ENCODE measurements around the gene MIF.

The MIF gene

GRCh38 chr22:23882370-23882769, 11.8 kb upstream of the MIF start:
- Histone ChIP-seq H3K9me3 (ENCODE audit: low read length) (no peaks in the 10 kb centered on the region), H3K4me3 (ENCODE audit: low read depth in 1 of 2, low read length in 2 of 2) (no peak overlapping the region), H3K36me3 (ENCODE audit: insufficient read depth, low read length) (peaks cover 9% of the 10 kb centered on the region), H3K9ac (ENCODE audit: low read length) (no peak overlapping the region), H3K27me3 (ENCODE audit: control insufficient read depth in 1 of 2, insufficient read depth in 2 of 2, low read length in 2 of 2) (no peaks in the 10 kb centered on the region), H3K4me1 (ENCODE audit: insufficient read depth, low read length) (no peaks in the 10 kb centered on the region), H3K27ac (ENCODE audit: low read depth, low read length) (no peak overlapping the region)

GRCh38 chr22:23883658-23884057, 10.5 kb upstream of the MIF start:
- Histone ChIP-seq H3K4me1 (ENCODE audit: insufficient read depth, low read length) (peaks cover 3% of the 10 kb centered on the region), H3K4me3 (ENCODE audit: low read depth in 1 of 2, low read length in 2 of 2) (no peak overlapping the region), H3K27me3 (ENCODE audit: control insufficient read depth in 1 of 2, insufficient read depth in 2 of 2, low read length in 2 of 2) (no peaks in the 10 kb centered on the region), H3K9ac (ENCODE audit: low read length) (no peak overlapping the region), H3K9me3 (ENCODE audit: low read length) (no peaks in the 10 kb centered on the region), H3K27ac (ENCODE audit: low read depth, low read length) (no peak overlapping the region), H3K36me3 (ENCODE audit: insufficient read depth, low read length) (no peaks in the 10 kb centered on the region)

- Histone ChIP-seq H3K9ac (ENCODE audit: low read length) (no peak overlapping the region), H3K4me1 (ENCODE audit: insufficient read depth, low read length) (peaks cover 3% of the 10 kb centered on the region), H3K9me3 (ENCODE audit: low read length) (no peaks in the 10 kb centered on the region), H3K36me3 (ENCODE audit: insufficient read depth, low read length) (no peaks in the 10 kb centered on the region), H3K27me3 (ENCODE audit: control insufficient read depth in 1 of 2, insufficient read depth in 2 of 2, low read length in 2 of 2) (no peaks in the 10 kb centered on the region), H3K4me3 (ENCODE audit: low read depth in 1 of 2, low read length in 2 of 2) (no peak overlapping the region), H3K27ac (ENCODE audit: low read depth, low read length) (no peak overlapping the region)
These were observed 10.0 kb upstream of the MIF start for GRCh38 chr22:23884140-23884539.

DNA sequence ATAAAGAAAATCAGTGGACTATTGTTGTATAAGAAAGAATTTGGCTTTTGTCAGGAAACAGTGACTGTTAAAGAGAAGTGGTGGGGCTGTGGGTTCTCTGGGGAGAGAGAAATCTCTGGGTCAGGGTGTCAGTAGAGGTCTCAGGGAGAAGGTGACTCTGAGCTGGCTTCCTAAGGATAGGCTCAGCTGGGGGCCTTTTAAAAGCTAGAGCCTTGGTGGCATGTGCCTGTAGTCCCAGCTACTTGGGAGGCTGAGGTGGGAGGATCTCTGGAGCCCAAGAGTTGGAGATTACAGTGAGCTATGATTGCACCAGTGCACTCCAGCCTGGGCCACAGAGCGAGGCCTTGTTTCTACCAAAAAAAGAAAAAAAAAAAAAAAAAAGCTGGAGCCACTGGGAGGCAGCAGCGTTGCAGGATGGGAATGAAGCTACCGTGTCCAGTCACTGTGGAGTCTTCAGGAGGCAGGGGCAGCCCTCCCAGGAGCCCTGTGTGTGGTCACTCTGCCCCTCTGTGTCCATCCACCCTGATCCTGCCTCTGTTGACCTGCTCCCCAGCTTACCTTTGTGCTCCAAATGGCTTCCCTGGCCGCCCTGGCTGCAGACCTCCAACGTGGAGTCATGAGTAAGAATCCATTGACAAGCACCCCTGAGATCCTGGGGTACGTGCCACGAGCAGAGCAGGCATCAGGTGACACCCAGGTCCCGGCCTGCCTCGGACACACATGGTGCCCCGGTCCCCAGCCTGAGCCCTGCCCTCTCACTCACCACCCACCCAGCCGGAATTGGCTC, 5.4 kb upstream of the MIF start:
- peaks cover 12% of the 10 kb centered on the region for H3K4me1 ChIP-seq (ENCODE audit: insufficient read depth, low read length)
- no peak overlapping the region for H3K27ac ChIP-seq (ENCODE audit: low read depth, low read length)
- no peaks in the 10 kb centered on the region for H3K27me3 ChIP-seq (ENCODE audit: control insufficient read depth in 1 of 2, insufficient read depth in 2 of 2, low read length in 2 of 2)
- H3K9me3 ChIP-seq (ENCODE audit: low read length), result no peaks in the 10 kb centered on the region
- no peaks in the 10 kb centered on the region for H3K36me3 ChIP-seq (ENCODE audit: insufficient read depth, low read length)
- H3K4me3 ChIP-seq (ENCODE audit: low read depth in 1 of 2, low read length in 2 of 2), result no peak overlapping the region
- no peak overlapping the region for H3K9ac ChIP-seq (ENCODE audit: low read length)

DNA sequence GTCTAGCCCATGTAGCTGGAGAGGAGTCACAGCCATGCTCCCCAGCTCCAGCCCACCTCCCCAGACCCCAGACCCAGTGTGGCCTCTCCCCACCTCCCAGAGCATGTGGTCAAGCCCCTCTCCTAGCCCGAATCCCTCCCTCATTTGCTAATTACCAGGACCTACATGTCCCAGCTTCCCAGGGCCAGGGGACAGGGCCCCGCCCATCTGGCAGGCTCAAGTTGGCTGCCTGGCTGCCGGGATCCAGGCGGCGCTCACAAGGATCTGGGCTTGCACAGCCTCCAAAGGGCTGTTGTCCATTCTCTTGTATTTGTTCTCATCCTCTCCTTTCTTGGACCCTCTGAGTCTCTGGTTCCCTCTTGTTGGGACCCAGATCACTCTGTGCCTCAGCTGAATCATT, 4.6 kb upstream of the MIF start:
- no peaks in the 10 kb centered on the region for H3K27me3 ChIP-seq (ENCODE audit: control insufficient read depth in 1 of 2, insufficient read depth in 2 of 2, low read length in 2 of 2)
- no peak overlapping the region for H3K4me3 ChIP-seq (ENCODE audit: low read depth in 1 of 2, low read length in 2 of 2)
- no peak overlapping the region for H3K9ac ChIP-seq (ENCODE audit: low read length)
- H3K27ac ChIP-seq (ENCODE audit: low read depth, low read length), result no peak overlapping the region
- H3K4me1 ChIP-seq (ENCODE audit: insufficient read depth, low read length), result peaks cover 12% of the 10 kb centered on the region
- H3K36me3 ChIP-seq (ENCODE audit: insufficient read depth, low read length), result no peaks in the 10 kb centered on the region
- H3K9me3 ChIP-seq (ENCODE audit: low read length), result no peaks in the 10 kb centered on the region

DNA sequence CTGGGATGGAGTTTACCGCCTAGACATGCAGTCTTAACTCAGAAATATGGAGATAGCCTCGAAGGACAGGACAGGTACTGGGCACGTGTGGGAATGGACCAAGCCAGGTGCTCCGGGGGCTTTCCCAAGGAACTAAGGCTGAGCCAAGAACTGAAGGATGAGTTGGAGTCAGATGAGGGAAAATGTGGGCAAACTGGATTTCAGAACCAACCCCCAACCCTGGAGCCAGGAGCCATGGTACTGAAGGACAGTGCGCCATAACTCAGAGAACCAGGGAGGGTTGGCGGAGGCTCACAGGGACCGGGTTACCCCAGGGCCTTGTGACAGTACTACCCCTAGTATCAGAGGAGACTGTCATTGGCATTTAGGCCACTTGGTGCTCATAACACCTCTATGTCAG, 2.5 kb upstream of the MIF start:
- Histone ChIP-seq H3K27me3 (ENCODE audit: control insufficient read depth in 1 of 2, insufficient read depth in 2 of 2, low read length in 2 of 2) (no peaks in the 10 kb centered on the region), H3K36me3 (ENCODE audit: insufficient read depth, low read length) (peaks cover 2% of the 10 kb centered on the region), H3K9ac (ENCODE audit: low read length) (no peak overlapping the region), H3K4me1 (ENCODE audit: insufficient read depth, low read length) (peaks cover 24% of the 10 kb centered on the region), H3K9me3 (ENCODE audit: low read length) (no peaks in the 10 kb centered on the region), H3K4me3 (ENCODE audit: low read depth in 1 of 2, low read length in 2 of 2) (no peak overlapping the region), H3K27ac (ENCODE audit: low read depth, low read length) (no peak overlapping the region)

GRCh38 chr22:23892130-23892529, 2.1 kb upstream of the MIF start:
- Histone ChIP-seq H3K36me3 (ENCODE audit: insufficient read depth, low read length) (peaks cover 6% of the 10 kb centered on the region), H3K9ac (ENCODE audit: low read length) (no peak overlapping the region), H3K27me3 (ENCODE audit: control insufficient read depth in 1 of 2, insufficient read depth in 2 of 2, low read length in 2 of 2) (no peaks in the 10 kb centered on the region), H3K27ac (ENCODE audit: low read depth, low read length) (no peak overlapping the region), H3K9me3 (ENCODE audit: low read length) (no peaks in the 10 kb centered on the region), H3K4me1 (ENCODE audit: insufficient read depth, low read length) (peaks cover 24% of the 10 kb centered on the region), H3K4me3 (ENCODE audit: low read depth in 1 of 2, low read length in 2 of 2) (no peak overlapping the region)

DNA sequence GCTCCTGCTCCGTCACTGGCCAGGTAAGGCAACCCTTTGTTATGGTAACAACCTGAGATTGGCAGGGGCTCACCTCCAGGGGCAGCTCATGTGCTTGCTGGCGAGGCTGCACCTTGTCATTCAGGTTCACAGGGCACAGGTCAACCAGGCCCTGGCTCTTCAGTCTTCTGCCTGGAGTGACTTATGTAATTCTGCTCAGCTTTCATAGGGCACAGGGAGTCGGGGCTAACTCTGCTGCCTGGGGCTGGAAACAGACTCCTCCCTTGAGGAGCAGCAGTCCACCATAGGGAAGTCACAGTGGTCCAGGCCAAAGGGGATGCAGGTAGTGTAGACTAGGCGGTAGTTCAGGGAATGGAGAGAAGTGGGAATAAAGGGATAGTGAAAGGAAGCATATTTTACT, 1.5 kb upstream of the MIF start:
- Histone ChIP-seq H3K4me3 (ENCODE audit: low read depth in 1 of 2, low read length in 2 of 2) (no peak overlapping the region), H3K36me3 (ENCODE audit: insufficient read depth, low read length) (peaks cover 7% of the 10 kb centered on the region), H3K27me3 (ENCODE audit: control insufficient read depth in 1 of 2, insufficient read depth in 2 of 2, low read length in 2 of 2) (no peaks in the 10 kb centered on the region), H3K9me3 (ENCODE audit: low read length) (no peaks in the 10 kb centered on the region), H3K27ac (ENCODE audit: low read depth, low read length) (no peak overlapping the region), H3K4me1 (ENCODE audit: insufficient read depth, low read length) (peaks cover 24% of the 10 kb centered on the region), H3K9ac (ENCODE audit: low read length) (no peak overlapping the region)

- H3K9ac ChIP-seq (ENCODE audit: low read length), result peak overlapping the region; percentile 35
- peak overlapping the region; percentile 90 for H3K27ac ChIP-seq (ENCODE audit: low read depth, low read length)
- H3K36me3 ChIP-seq (ENCODE audit: insufficient read depth, low read length), result peaks cover 7% of the 10 kb centered on the region
- H3K9me3 ChIP-seq (ENCODE audit: low read length), result no peaks in the 10 kb centered on the region
- peaks cover 24% of the 10 kb centered on the region for H3K4me1 ChIP-seq (ENCODE audit: insufficient read depth, low read length)
- no peaks in the 10 kb centered on the region for H3K27me3 ChIP-seq (ENCODE audit: control insufficient read depth in 1 of 2, insufficient read depth in 2 of 2, low read length in 2 of 2)
- peak overlapping the region; percentile 77 to 81 for H3K4me3 ChIP-seq (ENCODE audit: low read depth in 1 of 2, low read length in 2 of 2)
These were observed 850 bp upstream of the MIF start for GRCh38 chr22:23893121-23893944.

DNA sequence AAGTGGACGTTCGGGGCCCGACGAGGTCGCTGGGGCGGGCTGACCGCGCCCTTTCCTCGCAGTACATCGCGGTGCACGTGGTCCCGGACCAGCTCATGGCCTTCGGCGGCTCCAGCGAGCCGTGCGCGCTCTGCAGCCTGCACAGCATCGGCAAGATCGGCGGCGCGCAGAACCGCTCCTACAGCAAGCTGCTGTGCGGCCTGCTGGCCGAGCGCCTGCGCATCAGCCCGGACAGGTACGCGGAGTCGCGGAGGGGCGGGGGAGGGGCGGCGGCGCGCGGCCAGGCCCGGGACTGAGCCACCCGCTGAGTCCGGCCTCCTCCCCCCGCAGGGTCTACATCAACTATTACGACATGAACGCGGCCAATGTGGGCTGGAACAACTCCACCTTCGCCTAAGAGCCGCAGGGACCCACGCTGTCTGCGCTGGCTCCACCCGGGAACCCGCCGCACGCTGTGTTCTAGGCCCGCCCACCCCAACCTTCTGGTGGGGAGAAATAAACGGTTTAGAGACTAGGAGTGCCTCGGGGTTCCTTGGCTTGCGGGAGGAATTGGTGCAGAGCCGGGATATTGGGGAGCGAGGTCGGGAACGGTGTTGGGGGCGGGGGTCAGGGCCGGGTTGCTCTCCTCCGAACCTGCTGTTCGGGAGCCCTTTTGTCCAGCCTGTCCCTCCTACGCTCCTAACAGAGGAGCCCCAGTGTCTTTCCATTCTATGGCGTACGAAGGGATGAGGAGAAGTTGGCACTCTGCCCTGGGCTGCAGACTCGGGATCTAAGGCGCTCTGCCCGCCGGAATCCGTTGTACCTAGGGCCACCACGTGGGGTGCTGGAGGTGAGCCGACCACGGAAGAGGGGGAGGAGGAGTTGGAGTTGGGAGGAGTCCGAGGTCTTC, 771 bp downstream of the MIF start:
- H3K27me3 ChIP-seq (ENCODE audit: control insufficient read depth in 1 of 2, insufficient read depth in 2 of 2, low read length in 2 of 2), result no peaks in the 10 kb centered on the region
- peaks cover 15% of the 10 kb centered on the region for H3K4me1 ChIP-seq (ENCODE audit: insufficient read depth, low read length)
- peak overlapping the region; percentile 90 for H3K27ac ChIP-seq (ENCODE audit: low read depth, low read length)
- H3K36me3 ChIP-seq (ENCODE audit: insufficient read depth, low read length), result peaks cover 7% of the 10 kb centered on the region
- peak overlapping the region; percentile 63 for H3K9ac ChIP-seq (ENCODE audit: low read length)
- H3K9me3 ChIP-seq (ENCODE audit: low read length), result no peaks in the 10 kb centered on the region
- H3K4me3 ChIP-seq (ENCODE audit: low read depth in 1 of 2, low read length in 2 of 2), result peak overlapping the region; percentile 77 to 81

DNA sequence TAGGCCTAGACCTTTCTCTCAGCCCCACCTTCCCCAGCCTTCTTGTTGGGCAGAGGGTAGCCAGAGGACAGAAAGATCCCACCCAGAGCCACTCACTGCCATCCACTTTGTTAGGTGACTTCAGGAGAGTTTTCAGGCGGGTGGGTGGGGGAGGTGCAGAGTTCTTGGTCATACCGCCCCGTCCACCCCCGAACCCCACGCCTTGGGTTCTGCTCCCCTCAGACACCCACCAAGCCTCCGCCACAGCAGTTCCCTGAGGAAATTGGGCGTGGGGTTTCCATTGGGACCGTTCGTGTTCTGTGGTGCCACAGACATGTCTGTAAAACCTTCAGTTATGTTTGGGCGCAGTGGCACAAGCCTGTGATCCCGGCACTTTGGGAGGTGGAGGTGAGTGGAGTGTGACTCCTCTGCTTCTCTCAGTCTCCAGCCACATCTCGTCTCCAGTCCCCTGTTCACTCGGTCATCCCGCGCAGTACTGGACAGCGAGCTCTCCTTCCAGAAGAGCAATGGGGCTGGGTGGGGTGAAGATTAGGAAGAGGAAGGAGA, 1.5 kb downstream of the MIF start:
- Histone ChIP-seq H3K4me3 (ENCODE audit: low read depth in 1 of 2, low read length in 2 of 2) (peak overlapping the region in 1 of 2 donors; percentile 77), H3K9ac (ENCODE audit: low read length) (no peak overlapping the region), H3K9me3 (ENCODE audit: low read length) (no peaks in the 10 kb centered on the region), H3K4me1 (ENCODE audit: insufficient read depth, low read length) (peaks cover 15% of the 10 kb centered on the region), H3K36me3 (ENCODE audit: insufficient read depth, low read length) (peaks cover 7% of the 10 kb centered on the region), H3K27me3 (ENCODE audit: control insufficient read depth in 1 of 2, insufficient read depth in 2 of 2, low read length in 2 of 2) (no peaks in the 10 kb centered on the region), H3K27ac (ENCODE audit: low read depth, low read length) (peak overlapping the region; percentile 90)

All from muscle layer of colon (tissue), 2 donors.